GM19455 (cell line): ENCODE results near the gene APBB3.
"Not testable (repeated sequence)": the region's sequence is repeated elsewhere in the genome, so short reads cannot be mapped to it uniquely, and the experiment has no call there.

ENCODE experiments used
- ATAC-seq: cut with Tn5 transposase; IDR thresholded peaks from one replicate; pipeline ENCODE4 v1.9.1; 2021; ENCODE audit not compliant: unreplicated experiment

APBB3 gene, protein sequence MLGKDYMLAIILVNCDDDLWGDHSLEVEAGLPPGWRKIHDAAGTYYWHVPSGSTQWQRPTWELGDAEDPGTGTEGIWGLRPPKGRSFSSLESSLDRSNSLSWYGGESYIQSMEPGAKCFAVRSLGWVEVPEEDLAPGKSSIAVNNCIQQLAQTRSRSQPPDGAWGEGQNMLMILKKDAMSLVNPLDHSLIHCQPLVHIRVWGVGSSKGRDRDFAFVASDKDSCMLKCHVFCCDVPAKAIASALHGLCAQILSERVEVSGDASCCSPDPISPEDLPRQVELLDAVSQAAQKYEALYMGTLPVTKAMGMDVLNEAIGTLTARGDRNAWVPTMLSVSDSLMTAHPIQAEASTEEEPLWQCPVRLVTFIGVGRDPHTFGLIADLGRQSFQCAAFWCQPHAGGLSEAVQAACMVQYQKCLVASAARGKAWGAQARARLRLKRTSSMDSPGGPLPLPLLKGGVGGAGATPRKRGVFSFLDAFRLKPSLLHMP

DNA sequence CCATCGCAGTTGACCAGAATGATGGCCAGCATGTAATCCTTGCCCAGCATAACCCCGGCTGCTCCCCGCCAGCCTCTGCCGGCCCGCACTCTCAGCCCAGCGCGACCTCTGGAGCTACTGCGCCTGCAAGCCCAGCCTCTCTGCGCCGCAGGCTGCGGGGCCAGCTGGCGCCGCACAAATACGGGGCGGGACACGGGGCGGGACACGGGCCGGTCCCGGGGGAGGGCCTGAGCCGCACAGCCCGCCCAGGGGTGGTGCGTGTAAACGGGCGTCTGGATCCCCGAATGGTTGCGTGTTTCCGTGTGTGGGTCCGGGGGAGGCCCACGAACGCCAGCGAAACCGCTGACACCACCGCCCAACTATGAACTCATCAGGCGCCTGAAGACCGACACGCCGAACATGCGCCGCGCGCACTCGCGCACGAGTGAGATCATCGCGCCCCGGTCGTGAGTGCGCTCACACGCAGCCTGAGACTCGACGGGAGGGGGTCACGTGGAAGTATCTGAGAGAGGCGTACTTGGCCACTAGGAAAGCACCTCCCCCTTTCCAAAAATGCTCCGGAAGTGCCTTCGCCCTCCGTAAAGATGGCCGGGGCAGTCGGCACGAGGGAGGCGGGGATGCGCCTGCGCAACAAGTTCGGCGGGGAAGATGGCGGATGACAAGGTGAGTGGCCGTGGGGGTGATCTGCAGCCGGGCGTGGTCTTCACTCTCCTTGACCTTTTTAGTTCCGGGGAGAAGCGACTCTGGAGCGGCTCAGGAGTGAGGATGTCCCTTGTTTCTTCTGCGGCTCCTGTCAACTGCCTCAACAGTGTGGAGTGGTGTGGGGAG is at the start of gene APBB3, which contains the start of gene SLC35A4:
APBB3 (minus strand) TSS at position 403 of the 828 bp plus-strand sequence; CDS start at position 50, 353 bp downstream.
SLC35A4 (plus strand) TSS at position 633 of the 828 bp plus-strand sequence. CDS start 2,342 bp downstream, outside the sequence.
- ATAC-seq: peak; percentile 88

DNA sequence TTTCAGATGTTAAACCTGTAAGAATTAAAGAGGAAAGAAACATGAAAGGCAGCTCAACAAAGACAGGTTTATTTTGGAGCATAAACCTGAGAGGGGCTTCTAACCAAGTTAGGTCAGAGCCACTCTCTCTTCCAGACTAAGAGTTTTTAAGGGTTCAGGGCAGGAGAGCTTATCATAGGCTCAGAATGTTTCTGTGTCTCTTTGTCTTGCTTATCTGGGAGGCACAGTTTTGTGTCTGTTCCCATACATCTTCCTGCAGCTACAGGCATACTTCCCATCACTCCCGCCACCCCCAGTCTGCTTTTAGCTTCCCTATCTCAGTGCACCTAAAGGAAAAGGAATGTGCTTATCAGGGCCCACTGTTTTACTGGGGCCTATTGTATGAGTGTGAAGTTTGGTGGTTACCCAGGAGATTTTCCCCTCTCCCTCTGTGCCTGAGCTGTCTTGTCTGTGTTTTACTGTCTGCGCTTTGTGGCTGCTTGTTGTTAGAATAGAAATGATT is 46.7 kb upstream of the APBB3 start:
- no peak for ATAC-seq

DNA sequence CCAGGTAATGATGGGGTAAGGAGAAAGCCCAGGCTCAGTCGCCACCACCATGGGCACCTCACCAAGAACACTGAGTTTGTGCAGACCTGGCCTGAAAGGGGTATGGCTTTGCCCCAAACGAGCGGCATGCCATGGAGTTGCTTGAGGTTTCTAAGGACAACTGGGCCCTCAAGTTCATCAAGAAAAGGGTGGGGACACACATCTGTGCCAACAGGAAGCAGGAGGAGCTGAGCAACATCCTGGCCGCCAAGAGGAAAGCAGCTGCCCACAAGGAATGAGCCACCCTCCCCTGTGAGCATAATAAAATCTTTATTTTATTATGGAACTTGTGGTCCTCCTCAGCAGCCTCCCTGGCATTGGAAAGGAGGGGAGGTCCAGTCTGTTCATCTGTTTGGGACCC is 44.7 kb upstream of the APBB3 start:
- ATAC-seq: no peak

DNA sequence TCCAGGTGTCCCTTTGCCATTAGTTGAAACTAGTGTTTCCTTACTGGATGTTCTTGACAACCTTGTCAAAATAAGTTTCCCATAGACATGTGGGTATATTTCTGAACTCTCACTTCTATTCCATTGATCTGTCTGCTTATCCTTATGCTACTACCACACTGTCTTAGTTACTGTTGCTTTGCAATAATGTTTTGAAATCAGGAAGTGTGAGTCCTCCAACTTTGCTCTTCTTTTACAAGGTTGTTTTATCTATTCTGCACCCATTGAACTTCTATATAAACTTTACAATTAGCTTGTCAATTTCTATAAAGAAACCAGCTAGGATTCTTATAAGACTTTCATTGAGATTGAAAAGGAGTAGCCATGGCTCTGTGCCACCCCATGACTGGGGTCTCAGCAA is 44.3 kb upstream of the APBB3 start:
- ATAC-seq: no peak

DNA sequence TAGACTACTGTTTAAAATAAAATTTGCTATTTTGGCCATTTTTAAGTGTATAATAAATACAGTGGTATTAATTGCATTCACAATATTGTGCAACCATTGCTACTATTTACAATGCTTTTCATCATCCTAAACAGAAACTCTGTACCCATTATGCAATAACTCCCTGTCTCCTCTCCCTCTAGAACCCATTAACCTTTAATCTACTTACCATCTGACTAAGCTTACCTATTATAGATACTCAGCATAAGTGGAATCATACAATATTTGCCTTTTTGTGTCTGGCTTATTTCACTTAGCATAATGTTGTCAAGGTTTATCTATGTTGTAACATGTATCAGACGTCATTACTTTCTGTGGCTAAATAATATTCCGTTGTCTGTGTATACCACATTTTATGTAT is 42.6 kb upstream of the APBB3 start:
- no peak for ATAC-seq

DNA sequence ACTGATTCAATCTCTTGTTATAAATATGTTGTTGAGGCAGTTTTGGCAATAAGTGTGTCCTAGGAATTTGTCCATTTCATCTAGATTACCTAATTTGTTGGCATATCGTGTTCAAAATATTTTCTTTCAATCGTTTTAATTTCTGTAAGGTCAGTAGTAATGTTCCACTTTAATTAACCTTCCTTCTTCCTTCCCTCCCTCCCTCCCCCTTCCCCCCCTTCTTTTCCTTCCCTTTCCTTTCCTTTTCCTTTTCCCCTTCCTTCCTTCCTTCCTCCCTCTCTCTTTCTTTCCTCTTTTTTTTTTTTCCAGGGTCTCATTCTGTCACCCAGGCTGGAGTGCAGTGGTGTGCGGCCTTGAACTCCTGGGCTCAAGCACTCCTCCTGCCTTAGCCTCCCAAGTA is 41.5 kb upstream of the APBB3 start:
- no peak for ATAC-seq

DNA sequence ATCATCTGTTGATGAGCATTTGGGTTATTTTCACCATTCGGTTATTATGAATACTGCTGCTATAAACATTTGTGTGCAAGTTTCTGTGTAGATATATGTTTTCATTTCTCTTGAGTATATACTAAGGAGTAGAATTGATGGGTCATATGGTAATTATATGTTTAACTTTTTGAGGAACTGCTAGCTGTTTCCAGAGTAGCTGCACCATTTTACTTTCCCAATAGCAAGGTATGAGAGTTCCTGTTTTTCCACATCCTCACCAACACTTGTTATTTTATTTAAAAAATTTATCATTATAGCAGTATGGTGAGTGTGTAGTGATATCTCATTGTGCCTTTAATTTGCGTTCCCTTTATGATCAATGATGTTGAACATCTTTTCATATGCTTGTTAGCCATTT is 39.3 kb upstream of the APBB3 start:
- no peak for ATAC-seq

DNA sequence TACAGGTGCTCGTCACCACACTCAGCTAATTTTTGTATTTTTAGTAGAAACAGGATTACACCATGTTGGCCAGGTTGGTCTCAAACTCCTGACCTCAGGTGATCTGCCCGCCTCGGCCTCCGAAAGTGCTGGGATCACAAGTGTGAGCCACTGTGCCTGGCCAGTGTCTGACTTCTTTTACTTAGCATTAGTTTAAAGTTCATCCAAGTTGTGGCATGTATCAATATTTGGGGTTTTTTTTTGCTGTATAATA is 39.0 kb upstream of the APBB3 start:
- ATAC-seq: not testable (repeated sequence)

DNA sequence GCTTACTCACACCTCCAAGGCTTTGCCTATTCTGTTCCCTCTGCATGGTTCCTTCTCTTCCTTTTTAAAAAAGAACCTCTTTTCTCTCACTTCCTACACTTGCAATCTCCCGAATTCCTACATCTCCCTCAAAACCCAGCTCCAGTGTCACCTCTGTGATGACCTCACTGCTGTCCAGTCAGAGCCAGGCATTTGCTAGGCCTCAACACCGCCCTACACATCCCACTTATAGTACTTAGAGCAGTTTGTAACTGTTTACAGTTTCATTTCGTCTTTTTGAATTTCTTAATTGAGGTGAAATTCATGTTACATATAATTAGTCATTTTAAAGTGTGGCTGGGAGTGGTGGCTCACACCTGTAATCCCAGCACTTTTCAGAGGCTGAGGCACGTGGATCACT is 37.7 kb upstream of the APBB3 start:
- no peak for ATAC-seq

DNA sequence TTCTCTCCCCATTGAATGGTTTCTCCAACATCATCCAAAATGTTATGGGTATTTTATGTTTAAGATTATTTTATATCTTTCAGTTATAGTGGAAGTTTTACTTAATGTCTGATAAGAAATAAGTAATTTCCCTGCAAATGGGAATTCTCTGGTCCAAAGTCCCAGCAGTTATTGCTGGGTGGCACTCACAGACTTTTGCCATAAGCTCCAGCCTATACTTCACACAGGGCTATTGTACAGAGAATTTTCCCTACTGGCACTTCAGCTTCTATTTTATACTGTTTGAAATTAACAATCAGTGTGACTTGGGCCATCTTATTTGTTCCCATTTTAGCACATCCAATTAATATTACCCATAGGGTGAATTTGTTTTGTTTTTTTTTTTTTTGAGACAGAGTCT is 35.7 kb upstream of the APBB3 start:
- no peak for ATAC-seq

DNA sequence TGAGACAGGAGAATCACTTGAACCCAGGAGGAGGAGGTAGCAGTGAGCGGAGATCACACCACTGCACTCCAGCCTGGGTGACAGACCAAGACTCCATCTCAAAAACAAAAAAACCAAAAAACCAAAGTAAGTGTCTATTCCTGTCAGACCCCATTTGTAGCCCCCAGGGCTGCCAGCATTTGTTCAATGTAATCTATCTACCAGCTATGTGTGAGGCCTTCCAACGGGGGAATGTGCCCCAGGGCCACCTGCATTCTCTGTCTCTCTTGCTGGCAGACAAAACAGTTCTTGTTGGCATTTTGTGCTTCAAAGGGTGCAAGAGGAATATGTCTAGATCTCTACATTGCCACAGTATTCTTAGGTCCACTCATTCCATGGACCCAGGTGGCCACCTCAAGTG is 34.4 kb upstream of the APBB3 start:
- no peak for ATAC-seq

DNA sequence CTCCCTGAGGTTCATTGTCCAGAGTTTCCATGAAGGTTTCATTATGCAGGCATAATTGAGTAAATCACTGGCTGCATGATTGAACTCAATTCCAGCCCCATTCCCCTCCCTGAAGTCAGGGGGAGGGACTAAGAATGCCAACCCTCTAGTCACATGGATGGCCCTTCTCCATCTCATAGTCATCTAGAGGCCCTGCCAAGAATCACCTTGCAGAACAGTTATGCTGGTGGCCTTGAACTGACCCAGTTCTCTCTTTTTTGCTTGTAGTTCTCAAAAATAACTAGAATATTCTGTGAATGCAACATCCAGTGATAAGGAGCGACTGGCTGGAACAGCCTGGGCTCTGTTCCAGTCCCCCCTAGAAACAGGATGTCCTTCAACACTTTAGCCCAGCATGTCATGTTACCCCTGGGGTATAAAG is 31.9 kb upstream of the APBB3 start:
- no peak for ATAC-seq

DNA sequence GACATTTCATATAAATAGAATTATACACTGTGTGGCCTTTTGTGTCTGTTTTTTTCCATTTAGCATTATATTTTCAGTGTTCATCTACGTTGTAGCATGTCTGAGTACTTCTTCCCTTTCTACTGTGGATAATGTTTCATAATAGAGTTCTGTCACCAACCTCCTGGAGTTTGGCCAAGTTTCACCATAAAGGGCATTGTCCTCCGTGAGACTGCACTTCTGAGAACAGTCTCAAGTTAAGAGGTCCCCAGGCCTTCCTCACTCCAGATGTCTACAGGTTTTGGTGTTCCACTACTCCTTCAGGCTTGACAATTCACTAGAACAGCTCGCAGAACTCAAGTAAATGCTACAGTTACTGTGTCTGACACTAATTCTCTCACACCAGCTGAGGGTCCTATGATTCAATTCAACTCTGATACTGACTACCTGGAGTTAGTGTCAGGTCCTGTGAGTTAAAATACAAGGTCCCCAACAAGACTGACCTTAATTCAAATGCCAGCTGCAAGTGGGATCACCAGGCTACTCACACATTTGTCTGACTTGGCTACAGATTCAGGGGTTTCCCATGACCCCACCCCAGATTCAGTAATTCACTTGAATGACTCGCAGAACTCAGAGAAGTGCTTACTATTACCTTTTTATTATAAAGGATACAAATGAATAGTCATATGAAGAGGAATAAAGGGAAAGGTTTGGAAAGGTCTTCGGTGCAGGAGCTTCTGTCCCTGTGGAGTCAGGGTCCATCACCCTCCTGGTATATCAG is 31.3 kb upstream of the APBB3 start:
- no peak for ATAC-seq

DNA sequence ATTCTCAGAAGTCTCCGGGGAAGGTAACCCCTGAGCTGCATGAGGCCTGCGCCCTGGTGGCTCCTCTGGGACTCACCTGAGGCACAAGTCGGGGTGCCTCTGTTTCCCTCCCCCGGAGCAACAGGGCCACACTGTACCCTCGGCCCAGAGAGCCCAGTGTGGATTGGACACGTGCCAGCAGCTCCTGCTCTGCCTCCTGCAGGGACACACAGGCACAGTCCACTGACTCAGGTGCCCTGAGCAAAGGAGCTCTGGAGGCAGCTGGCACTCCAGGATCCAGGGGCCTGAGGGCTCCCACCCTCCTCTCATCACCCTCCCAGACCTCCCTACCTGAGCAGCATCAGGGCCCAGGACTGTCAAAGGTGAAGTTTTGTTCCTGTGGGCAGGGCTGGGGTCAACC is 29.8 kb upstream of the APBB3 start:
- ATAC-seq: no peak

DNA sequence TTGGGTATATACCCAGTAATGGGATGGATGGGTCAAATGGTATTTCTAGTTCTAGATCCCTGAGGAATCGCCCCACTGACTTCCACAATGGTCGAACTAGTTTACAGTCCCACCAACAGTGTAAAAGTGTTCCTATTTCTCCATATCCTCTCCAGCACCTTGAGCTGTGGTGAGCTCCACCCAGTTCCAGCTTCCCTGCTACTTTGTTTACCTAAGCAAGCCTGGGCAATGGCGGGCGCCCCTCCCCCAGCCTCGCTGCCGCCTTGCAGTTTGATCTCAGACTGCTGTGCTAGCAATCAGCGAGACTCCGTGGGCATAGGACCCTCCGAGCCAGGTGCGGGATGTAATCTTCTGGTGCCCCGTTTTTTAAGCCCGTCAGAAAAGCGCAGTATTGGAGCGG is 28.7 kb upstream of the APBB3 start:
- not testable (repeated sequence) for ATAC-seq

DNA sequence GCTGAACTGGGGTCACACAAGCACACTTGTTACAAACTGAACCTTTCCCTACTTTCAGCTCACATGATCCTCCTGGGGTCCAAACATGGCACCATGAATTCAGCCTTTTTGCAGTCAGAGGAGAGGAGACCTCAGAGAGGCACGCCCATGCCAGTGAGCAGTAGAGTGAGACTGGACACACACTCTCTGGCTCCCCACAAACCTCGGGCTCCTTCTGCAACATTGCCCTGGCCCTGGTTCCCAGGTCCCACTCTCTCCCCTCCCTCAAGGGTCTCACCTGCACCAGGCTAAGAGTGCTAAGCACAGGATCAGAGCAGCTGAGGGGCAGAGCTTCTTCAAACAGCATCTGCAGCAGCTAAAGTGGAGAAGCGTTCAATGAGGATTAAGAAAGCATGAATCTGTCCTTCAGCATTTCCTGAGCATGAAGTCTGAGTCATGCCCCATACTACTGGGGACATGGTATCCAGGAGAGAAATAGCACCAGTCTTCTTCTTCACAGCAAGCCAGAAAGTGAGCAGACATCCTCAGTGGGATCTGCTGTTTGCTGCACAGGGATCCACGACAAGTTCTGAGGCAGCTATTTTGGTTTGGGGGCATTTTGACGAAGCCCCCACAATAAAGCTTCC is 27.5 kb upstream of the APBB3 start:
- no peak for ATAC-seq

DNA sequence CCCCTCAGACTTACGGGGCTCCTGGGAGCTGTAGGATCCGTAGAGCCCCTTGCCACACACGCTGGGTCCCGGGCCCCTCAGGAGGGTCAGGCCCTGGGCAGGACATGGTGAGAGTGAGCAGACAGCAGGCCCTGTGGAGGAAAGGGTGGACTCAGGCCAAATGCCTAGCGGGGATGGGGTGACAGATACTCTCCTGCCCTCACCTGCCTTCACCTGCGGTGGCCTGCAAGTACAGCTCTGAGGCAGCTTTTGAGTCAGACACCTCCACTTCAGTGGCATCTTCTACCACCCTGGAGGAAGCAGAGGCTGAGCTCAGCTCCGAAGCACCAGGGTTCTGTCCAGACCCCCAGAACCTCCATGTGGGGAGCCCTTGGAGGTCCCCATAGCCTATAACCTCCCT is 26.5 kb upstream of the APBB3 start:
- ATAC-seq: no peak

DNA sequence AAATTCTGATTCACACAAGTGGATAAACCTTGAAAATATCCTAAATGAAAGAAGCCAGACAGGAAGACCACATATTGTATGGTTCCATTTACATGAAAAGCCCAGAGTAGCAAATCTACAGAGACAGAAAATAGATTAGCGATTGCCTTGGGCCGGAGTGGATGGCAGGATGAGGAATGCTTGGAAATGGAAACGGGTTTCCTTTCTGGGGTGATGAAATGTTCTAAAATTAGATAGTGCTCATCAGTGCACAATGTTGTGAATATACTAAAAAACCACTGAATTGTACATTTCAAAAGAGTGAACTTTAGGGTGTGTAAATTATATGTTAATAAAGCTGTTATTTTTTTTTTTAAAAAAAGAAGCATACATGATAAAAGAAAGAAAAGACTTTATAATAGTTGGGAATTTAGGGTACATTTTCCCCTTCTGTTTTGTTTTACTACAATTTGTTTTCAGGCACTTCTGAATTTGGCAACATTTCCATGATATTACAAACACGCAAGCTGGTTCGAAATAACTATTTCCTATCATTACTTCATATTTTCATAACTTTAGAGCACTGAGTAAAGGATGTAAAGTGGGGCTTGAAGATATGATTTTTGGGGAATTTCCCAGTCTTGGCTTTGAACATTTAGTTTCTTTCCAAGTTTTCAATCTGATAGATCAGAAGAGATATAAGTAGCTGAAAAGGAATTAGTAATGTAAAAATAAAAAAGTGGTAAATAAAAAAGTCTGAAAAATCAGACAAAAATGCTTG is 24.1 kb upstream of the APBB3 start:
- no peak for ATAC-seq

DNA sequence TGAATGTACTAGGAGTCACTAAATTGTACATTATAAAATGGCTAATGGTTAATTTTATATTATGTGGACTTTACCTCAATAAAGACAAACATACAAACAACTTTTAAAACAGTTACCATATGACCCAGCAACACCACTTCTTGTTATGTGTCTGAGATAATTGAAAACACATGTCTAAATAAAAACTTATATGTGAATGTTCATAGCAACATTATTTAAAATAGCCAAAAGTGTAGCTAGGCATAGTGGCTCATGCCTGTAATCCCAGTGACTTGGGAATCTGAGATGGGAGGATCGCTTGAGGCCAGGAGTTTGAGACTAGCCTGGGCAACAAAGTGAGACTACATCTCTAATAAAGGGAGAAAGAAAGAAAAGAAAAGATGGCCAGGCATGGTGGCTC is 23.1 kb upstream of the APBB3 start:
- ATAC-seq: no peak

DNA sequence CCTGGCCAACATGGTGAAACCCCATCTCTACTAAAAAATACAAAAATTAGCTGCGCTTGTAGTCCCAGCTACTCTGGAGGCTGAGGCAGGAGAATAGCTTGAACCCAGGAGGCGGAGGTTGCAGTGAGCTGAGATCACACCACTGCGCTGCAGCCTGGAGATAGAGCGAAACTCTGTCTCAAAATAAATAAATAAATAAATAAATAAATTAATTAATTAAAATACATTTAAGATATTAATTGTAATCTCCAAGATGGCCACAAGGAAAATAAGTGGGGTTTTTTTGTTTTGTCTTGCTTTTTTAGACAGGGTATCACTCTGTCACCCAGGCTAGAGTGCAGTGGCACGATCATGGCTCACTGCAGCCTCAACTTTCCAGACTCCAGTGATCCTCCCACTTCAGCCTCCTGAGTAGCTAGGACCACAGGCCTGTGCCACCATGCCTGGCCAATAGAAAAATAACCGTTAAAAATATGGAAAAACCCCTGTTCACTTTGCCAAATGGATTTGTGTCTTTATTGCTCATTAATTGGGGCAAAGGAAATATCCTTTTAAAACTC is 14.9 kb upstream of the APBB3 start:
- not testable (repeated sequence) for ATAC-seq
